ENCODE results near the gene GPC3.

The GPC3 gene

GRCh38 chrX:133985967-133986683 is 731 bp upstream of the GPC3 start:
- H3K27ac ChIP-seq (ENCODE audit: extremely low read depth, low read depth, low read length), result peak overlapping the region; percentile 54; the same call in 1 of the 2 replicates
- no peaks in the 10 kb centered on the region for H3K9me3 ChIP-seq (ENCODE audit: control insufficient read depth, insufficient read depth, low read depth, low read length)
- H3K4me1 ChIP-seq (ENCODE audit: control insufficient read depth, insufficient read depth, low read length), result peaks cover 12% of the 10 kb centered on the region; the same call in 1 of the 2 replicates
- POLR2A ChIA-PET, result interaction anchor here (1.0 to 1.5 kb wide), 2 partner anchors 14 to 16 kb away, joined by 3 to 5 read pairs; no protein-coding TSS in a partner anchor
- peak; percentile 74 for TF ChIP-seq PATZ1 (tag by site-specific recombination; IDR thresholded peaks at IDR 0.05)
- peak; percentile 41; the same call in 1 of the 2 replicates for TF ChIP-seq GLIS2 (tag by site-specific recombination; IDR thresholded peaks at IDR 0.05)
- no peak for TF ChIP-seq ZNF514 (tag by site-specific recombination; IDR thresholded peaks at IDR 0.05)
- TF ChIP-seq ZNF366 (tag by site-specific recombination; conservative IDR thresholded peaks at IDR 0.05), result 0 out of 2 replicates have a peak, but pooled peaks have one; percentile 17
- TF ChIP-seq SP2 (tag by site-specific recombination; IDR thresholded peaks at IDR 0.05), result peak; percentile 68
- TF ChIP-seq, protein P1, sequence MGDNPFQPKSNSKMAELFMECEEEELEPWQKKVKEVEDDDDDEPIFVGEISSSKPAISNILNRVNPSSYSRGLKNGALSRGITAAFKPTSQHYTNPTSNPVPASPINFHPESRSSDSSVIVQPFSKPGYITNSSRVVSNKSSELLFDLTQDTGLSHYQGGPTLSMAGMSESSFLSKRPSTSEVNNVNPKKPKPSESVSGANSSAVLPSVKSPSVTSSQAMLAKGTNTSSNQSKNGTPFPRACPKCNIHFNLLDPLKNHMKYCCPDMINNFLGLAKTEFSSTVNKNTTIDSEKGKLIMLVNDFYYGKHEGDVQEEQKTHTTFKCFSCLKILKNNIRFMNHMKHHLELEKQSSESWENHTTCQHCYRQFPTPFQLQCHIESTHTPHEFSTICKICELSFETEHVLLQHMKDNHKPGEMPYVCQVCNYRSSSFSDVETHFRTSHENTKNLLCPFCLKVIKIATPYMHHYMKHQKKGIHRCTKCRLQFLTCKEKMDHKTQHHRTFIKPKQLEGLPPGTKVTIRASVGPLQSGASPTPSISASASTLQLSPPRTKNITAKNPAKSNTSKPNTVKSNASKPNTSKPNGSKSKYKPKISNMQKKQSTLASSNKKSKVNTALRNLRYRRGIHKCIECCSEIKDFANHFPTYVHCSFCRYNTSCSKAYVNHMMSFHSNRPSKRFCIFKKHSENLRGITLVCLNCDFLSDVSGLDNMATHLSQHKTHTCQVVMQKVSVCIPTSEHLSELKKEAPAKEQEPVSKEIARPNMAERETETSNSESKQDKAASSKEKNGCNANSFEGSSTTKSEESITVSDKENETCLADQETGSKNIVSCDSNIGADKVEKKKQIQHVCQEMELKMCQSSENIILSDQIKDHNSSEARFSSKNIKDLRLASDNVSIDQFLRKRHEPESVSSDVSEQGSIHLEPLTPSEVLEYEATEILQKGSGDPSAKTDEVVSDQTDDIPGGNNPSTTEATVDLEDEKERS (tag by site-specific recombination; IDR thresholded peaks at IDR 0.05), result no peak
- TF ChIP-seq ZNF335 (tag by site-specific recombination; conservative IDR thresholded peaks at IDR 0.05), result peak; percentile 63
- peak; percentile 47; the same call in 1 of the 2 replicates for TF ChIP-seq ZBTB20 (tag by site-specific recombination; IDR thresholded peaks at IDR 0.05)
- TF ChIP-seq ZNF585B (tag by site-specific recombination; IDR thresholded peaks at IDR 0.05), result no peak
- TF ChIP-seq IKZF3 (tag by site-specific recombination; IDR thresholded peaks at IDR 0.05), result peak; percentile 79; the same call in 1 of the 2 replicates
- no peak for TF ChIP-seq ZNF548 (tag by site-specific recombination; IDR thresholded peaks at IDR 0.05)
- H3K36me3 ChIP-seq (ENCODE audit: control insufficient read depth in 2 of 2, insufficient read depth in 1 of 2, low read length in 2 of 2), result no peaks in the 10 kb centered on the region
- peak overlapping the region; percentile 30 for H3K4me3 ChIP-seq (ENCODE audit: low read depth, low read length)
- CTCF ChIA-PET, result no interaction called here

DNA sequence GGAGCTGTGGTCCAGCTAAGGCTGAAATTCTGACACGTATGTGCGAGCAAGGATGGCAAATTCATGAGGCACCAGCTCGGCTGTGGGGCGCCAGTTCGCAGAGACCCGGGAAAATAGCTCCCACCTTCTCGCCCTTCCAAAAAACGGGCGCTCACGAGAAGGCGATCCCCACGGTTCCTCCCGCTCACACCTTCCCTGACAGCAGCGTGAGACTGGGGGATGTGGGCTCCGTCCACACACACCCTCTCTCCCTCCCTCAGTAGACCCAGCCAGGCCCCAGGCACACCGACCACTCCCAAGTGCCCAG is 584 bp downstream of the GPC3 start:
- Histone ChIP-seq H3K4me1 (ENCODE audit: control insufficient read depth, insufficient read depth, low read length) (peaks cover 13% of the 10 kb centered on the region; the same call in 1 of the 2 replicates), H3K36me3 (ENCODE audit: control insufficient read depth in 2 of 2, insufficient read depth in 1 of 2, low read length in 2 of 2) (no peaks in the 10 kb centered on the region), H3K27ac (ENCODE audit: extremely low read depth, low read depth, low read length) (peak overlapping the region; percentile 67; the same call in 1 of the 2 replicates), H3K4me3 (ENCODE audit: low read depth, low read length) (no peak overlapping the region), H3K9me3 (ENCODE audit: control insufficient read depth, insufficient read depth, low read depth, low read length) (no peaks in the 10 kb centered on the region)
- ChIA-PET CTCF (interaction anchor here (0.6 to 0.9 kb wide), 2 partner anchors 37 to 89 kb away, joined by 3 read pairs; no protein-coding TSS in a partner anchor), POLR2A (interaction anchor here (1.5 kb wide), 1 partner anchor 15 kb away, joined by 5 read pairs; no protein-coding TSS in a partner anchor)
- no peak for TF ChIP-seq ZNF266 (tag by site-specific recombination; IDR thresholded peaks at IDR 0.05; ENCODE audit: low read depth)

- Histone ChIP-seq H3K27ac (ENCODE audit: extremely low read depth, low read depth, low read length) (no peak overlapping the region), H3K4me1 (ENCODE audit: control insufficient read depth, insufficient read depth, low read length) (peaks cover 13% of the 10 kb centered on the region), H3K9me3 (ENCODE audit: control insufficient read depth, insufficient read depth, low read depth, low read length) (no peaks in the 10 kb centered on the region), H3K4me3 (ENCODE audit: low read depth, low read length) (no peak overlapping the region), H3K36me3 (ENCODE audit: control insufficient read depth in 2 of 2, insufficient read depth in 1 of 2, low read length in 2 of 2) (no peaks in the 10 kb centered on the region)
- ChIA-PET CTCF (interaction anchor here (0.6 to 0.9 kb wide), 2 partner anchors 37 to 88 kb away, joined by 3 read pairs; no protein-coding TSS in a partner anchor), POLR2A (no interaction called here)
- TF ChIP-seq ZNF449 (tag by site-specific recombination; IDR thresholded peaks at IDR 0.05), result peak; percentile 59; the same call in 1 of the 2 replicates
- TF ChIP-seq ZNF600 (tag by site-specific recombination; IDR thresholded peaks at IDR 0.05), result peak; percentile 70
- TF ChIP-seq ZNF274 (IDR thresholded peaks at IDR 0.05; ENCODE audit: low read length), result no peak
- no peak for TF ChIP-seq ZNF274 (tag by site-specific recombination; IDR thresholded peaks at IDR 0.05; ENCODE audit: borderline replicate concordance)
- TF ChIP-seq PBX3 (CRISPR knock-in tag; IDR thresholded peaks at IDR 0.05), result no peak
These were observed 1.2 kb downstream of the GPC3 start for GRCh38 chrX:133983974-133984845.

Measured in HEK293 (cell line).